GM12878 (cell line): ENCODE measurements around the gene ACO1.

Experiments
- JUNB ChIP-seq: IDR thresholded peaks from 2 replicates; pipeline ENCODE4 v1.6.1; 2016; ENCODE audit warnings: antibody characterized with exemption, mild to moderate bottlenecking
- KDM1A ChIP-seq: fragments of 200-600 bp; sonication (generic); IDR thresholded peaks from 2 replicates; pipeline ENCODE4 v1.6.1; 2016; ENCODE audit warnings: borderline replicate concordance
- SMC3 ChIP-seq: IDR thresholded peaks from 2 replicates; pipeline ENCODE4 v1.6.1; 2011; ENCODE audit warnings: low read length, improper control_type of control experiment, borderline replicate concordance
- ZZZ3 ChIP-seq: IDR thresholded peaks from 2 replicates; pipeline ENCODE4 v1.6.1; 2011; ENCODE audit warnings: low read depth; ENCODE audit not compliant: control insufficient read depth, insufficient read length
- TF ChIP-seq, protein P1 (sequence below), 3 experiments: IDR thresholded peaks in 2 of 3; conservative IDR thresholded peaks in 1 of 3; 2 replicates each; pipeline ENCODE4 v1.5.1; 2011; ENCODE audit warnings: low read depth in 3 of 3, low read length in 3 of 3, mild to moderate bottlenecking in 3 of 3, control low read depth in 2 of 3, moderate library complexity in 2 of 3, inconsistent platforms in 1 of 3, mixed read lengths in 1 of 3; ENCODE audit not compliant: control insufficient read depth in 2 of 3, insufficient read depth in 1 of 3; ENCODE audit errors: extremely low read depth in 1 of 3

DNA sequence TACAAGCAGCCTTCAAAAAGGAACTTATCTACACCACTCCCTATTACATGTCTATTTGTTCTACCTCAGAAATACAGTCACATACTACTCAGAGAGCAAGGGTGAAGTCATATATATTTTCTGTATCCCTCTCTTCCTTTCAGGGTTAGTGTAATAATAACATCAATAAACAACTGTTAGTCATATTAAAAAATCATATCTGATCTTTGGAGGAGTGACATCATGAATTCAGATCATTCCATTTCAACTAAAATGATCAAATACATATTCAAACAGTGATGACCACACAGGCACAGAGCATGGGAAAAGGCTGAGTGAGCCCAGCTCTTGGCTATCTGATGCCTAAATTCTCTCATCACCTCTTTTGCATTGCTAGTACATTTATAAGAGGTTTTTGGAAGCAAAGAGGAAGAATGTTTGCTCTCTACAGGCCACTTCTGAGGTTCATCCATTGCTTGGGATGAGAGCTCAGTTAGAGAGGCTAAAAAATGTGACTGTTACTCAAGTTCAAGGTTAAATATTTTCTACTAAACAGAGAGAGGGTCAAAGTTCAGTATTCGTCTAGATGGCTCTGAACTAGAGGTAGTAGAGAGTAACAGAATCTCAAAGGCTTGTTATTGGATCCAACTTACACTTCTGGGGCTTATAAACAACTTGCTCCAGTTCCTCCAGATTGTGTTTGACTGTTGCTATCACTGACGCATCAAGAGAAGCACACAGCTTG is 102.6 kb downstream of the ACO1 start:
- TF ChIP-seq KDM1A (no peak), JUNB (no peak), ZZZ3 (no peak), SMC3 (no peak)
- TF ChIP-seq, protein P1, sequence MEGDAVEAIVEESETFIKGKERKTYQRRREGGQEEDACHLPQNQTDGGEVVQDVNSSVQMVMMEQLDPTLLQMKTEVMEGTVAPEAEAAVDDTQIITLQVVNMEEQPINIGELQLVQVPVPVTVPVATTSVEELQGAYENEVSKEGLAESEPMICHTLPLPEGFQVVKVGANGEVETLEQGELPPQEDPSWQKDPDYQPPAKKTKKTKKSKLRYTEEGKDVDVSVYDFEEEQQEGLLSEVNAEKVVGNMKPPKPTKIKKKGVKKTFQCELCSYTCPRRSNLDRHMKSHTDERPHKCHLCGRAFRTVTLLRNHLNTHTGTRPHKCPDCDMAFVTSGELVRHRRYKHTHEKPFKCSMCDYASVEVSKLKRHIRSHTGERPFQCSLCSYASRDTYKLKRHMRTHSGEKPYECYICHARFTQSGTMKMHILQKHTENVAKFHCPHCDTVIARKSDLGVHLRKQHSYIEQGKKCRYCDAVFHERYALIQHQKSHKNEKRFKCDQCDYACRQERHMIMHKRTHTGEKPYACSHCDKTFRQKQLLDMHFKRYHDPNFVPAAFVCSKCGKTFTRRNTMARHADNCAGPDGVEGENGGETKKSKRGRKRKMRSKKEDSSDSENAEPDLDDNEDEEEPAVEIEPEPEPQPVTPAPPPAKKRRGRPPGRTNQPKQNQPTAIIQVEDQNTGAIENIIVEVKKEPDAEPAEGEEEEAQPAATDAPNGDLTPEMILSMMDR (IDR thresholded peaks at IDR 0.05 in 2 of 3, conservative IDR thresholded peaks at IDR 0.05 in 1 of 3; ENCODE audit: control insufficient read depth in 2 of 3, extremely low read depth in 1 of 3, insufficient read depth in 1 of 3, low read depth in 3 of 3, low read length in 3 of 3): no peak
